NCI-H460 (cell line): ENCODE results near the gene RASSF8. TPM values are rescaled to one million over a fixed set of nuclear protein-coding genes. Genes with fewer than 3 reads are reported as not detected.

Experiments used
- DNase-seq: peaks from one replicate; pipeline ENCODE4 v3.0.0-alpha.2; 2016; ENCODE audit warnings: low read depth; ENCODE audit errors: extremely low read depth
- total RNA-seq: library from RNA; depleted of rRNA; stranded (reverse); fragments of >200 nt; shearing (Covaris generic); gene quantifications from 2 replicates; pipeline ENCODE4 v1.2.3, GENCODE V29; 2014

The RASSF8 gene
- total RNA-seq, 1 experiment from 2014 or later = 116 TPM

- no peak for DNase-seq
Measured at GRCh38 chr12:26100666-26101349, 142.3 kb downstream of the RASSF8 start.

GRCh38 chr12:26101350-26101734, 142.9 kb downstream of the RASSF8 start:
- DNase-seq = no peak

- DNase-seq = no peak
Measured at GRCh38 chr12:26101763-26102162, 143.3 kb downstream of the RASSF8 start.

GRCh38 chr12:26102953-26103352, 144.5 kb downstream of the RASSF8 start:
- DNase-seq = no peak

- DNase-seq = no peak
Measured at GRCh38 chr12:26106347-26106746, 147.9 kb downstream of the RASSF8 start.

GRCh38 chr12:26108915-26109314, 150.4 kb downstream of the RASSF8 start:
- DNase-seq = no peak

GRCh38 chr12:26109343-26109881, 150.9 kb downstream of the RASSF8 start:
- DNase-seq = no peak

- no peak for DNase-seq
Measured at GRCh38 chr12:26112232-26112631, 153.8 kb downstream of the RASSF8 start.

GRCh38 chr12:26112703-26113147, 154.2 kb downstream of the RASSF8 start:
- DNase-seq = no peak

GRCh38 chr12:26113181-26113654, 154.7 kb downstream of the RASSF8 start:
- no peak for DNase-seq

GRCh38 chr12:26113853-26114719, 155.6 kb downstream of the RASSF8 start:
- peak; percentile 80 for DNase-seq

- DNase-seq = no peak
Measured at GRCh38 chr12:26114720-26115401, 156.4 kb downstream of the RASSF8 start.

- DNase-seq = no peak
Measured at GRCh38 chr12:26116829-26117715, 158.6 kb downstream of the RASSF8 start.

- no peak for DNase-seq
Measured at GRCh38 chr12:26118308-26118707, 159.8 kb downstream of the RASSF8 start.

GRCh38 chr12:26119391-26119989, 161.0 kb downstream of the RASSF8 start:
- peak; percentile 48 for DNase-seq

- DNase-seq = no peak
Measured at GRCh38 chr12:26120561-26121274, 162.2 kb downstream of the RASSF8 start.

GRCh38 chr12:26121323-26122060, 163.0 kb downstream of the RASSF8 start:
- no peak for DNase-seq

GRCh38 chr12:26122061-26122680, 163.7 kb downstream of the RASSF8 start:
- no peak for DNase-seq
